WTC11 (cell line): ENCODE measurements around the gene NFIA. TPM values are rescaled to one million over a fixed set of nuclear protein-coding genes. Genes with fewer than 3 reads are reported as not detected.

Experiments
- ATAC-seq: fragments of 200-7000 bp; cut with Tn5 transposase; 2 replicates; pipeline ENCODE4 v1.10.0; 2021; ENCODE audit warnings: mild to moderate bottlenecking, moderate library complexity
- CTCF ChIA-PET: fragments of 300-600 bp; sonication (Branson Sonifier 250); formaldehyde crosslinking; loops from one replicate; lab custom pipeline; 2021; ENCODE audit warnings: antibody characterized with exemption; lab: Charles Lee
- POLR2A ChIA-PET: fragments of 350-600 bp; sonication (Branson Sonifier 250); formaldehyde crosslinking; loops from one replicate; lab custom pipeline; 2021; ENCODE audit warnings: antibody characterized with exemption; lab: Charles Lee
- DNase-seq: peaks from one replicate; pipeline ENCODE4 v3.0.0; 2021; ENCODE audit warnings: low spot score
- H3K27ac Mint-ChIP-seq: 2 replicates; pipeline ENCODE4 v1.8.0; 2021; ENCODE audit warnings: mixed read lengths
- H3K27me3 Mint-ChIP-seq: 2 replicates; pipeline ENCODE4 v1.8.0; 2021; ENCODE audit warnings: low read depth, mild to moderate bottlenecking, moderate library complexity, mixed read lengths
- H3K36me3 Mint-ChIP-seq: 2 replicates; pipeline ENCODE4 v1.8.0; 2021; ENCODE audit warnings: mixed read lengths
- H3K4me1 Mint-ChIP-seq: 2 replicates; pipeline ENCODE4 v1.8.0; 2022; ENCODE audit warnings: mixed read lengths
- H3K4me3 Mint-ChIP-seq: 2 replicates; pipeline ENCODE4 v1.8.0; 2021; ENCODE audit warnings: mild to moderate bottlenecking, moderate library complexity, mixed read lengths
- H3K9me3 Mint-ChIP-seq: 2 replicates; pipeline ENCODE4 v1.8.0; 2021; ENCODE audit warnings: mixed read lengths
- AFF4 ChIP-seq: sonication (generic); formaldehyde crosslinking; IDR thresholded peaks from 2 replicates; pipeline ENCODE4 v1.8.1; 2023; ENCODE audit warnings: mild to moderate bottlenecking, missing genetic modification reagents, borderline replicate concordance
- EMX1 ChIP-seq: fragments of 250-450 bp; sonication (Bioruptor Pico); IDR thresholded peaks from 2 replicates; pipeline ENCODE4 v1.8.0; 2021; ENCODE audit warnings: mild to moderate bottlenecking
- ETV6 ChIP-seq: sonication (generic); formaldehyde crosslinking; IDR thresholded peaks from 2 replicates; pipeline ENCODE4 v1.8.1; 2022; ENCODE audit warnings: mild to moderate bottlenecking, missing genetic modification reagents
- GABPB1 ChIP-seq: sonication (generic); formaldehyde crosslinking; IDR thresholded peaks from 2 replicates; pipeline ENCODE4 v1.8.1; 2023; ENCODE audit warnings: mild to moderate bottlenecking, missing genetic modification reagents
- OVOL2 ChIP-seq: fragments of 250-450 bp; sonication (Bioruptor Pico); IDR thresholded peaks from 2 replicates; pipeline ENCODE4 v1.9.0; 2021; ENCODE audit warnings: mild to moderate bottlenecking, borderline replicate concordance
- RORB ChIP-seq: fragments of 250-450 bp; sonication (Bioruptor Pico); IDR thresholded peaks from 2 replicates; pipeline ENCODE4 v1.9.0; 2021; ENCODE audit warnings: mild to moderate bottlenecking
- TEAD1 ChIP-seq: sonication (generic); formaldehyde crosslinking; IDR thresholded peaks from 2 replicates; pipeline ENCODE4 v1.8.0; 2022; ENCODE audit warnings: mild to moderate bottlenecking, missing genetic modification reagents
- ZBTB21 ChIP-seq: sonication (generic); formaldehyde crosslinking; IDR thresholded peaks from 2 replicates; pipeline ENCODE4 v1.8.1; 2023; ENCODE audit warnings: mild to moderate bottlenecking, missing genetic modification reagents, borderline replicate concordance
- ZNF281 ChIP-seq: sonication (generic); formaldehyde crosslinking; IDR thresholded peaks from 2 replicates; pipeline ENCODE4 v1.8.0; 2023; ENCODE audit warnings: mild to moderate bottlenecking, missing genetic modification reagents
- ZNF317 ChIP-seq: sonication (generic); formaldehyde crosslinking; IDR thresholded peaks from 2 replicates; pipeline ENCODE4 v1.8.1; 2023; ENCODE audit warnings: low read depth, mild to moderate bottlenecking, moderate library complexity, missing genetic modification reagents, borderline replicate concordance
- ZNF512 ChIP-seq: sonication (generic); formaldehyde crosslinking; IDR thresholded peaks from 2 replicates; pipeline ENCODE4 v1.8.1; 2022; ENCODE audit warnings: missing genetic modification reagents, borderline replicate concordance
- total RNA-seq: library from RNA; stranded (reverse); gene quantifications from 3 replicates; pipeline ENCODE4 v1.2.3, GENCODE V29; 2021

The NFIA gene
- total RNA-seq, 1 experiment from 2014 or later: 16.7 TPM

GRCh38 chr1:61140778-61141177 is 58.4 kb downstream of the NFIA start (continued):
- TF ChIP-seq ZNF281 (CRISPR knock-in tag): no peak

GRCh38 chr1:61141288-61142042 is 59.1 kb downstream of the NFIA start:
- CTCF ChIA-PET: interaction anchor here (1.8 kb wide), 1 partner anchor 22 kb away, joined by 4 read pairs; no protein-coding TSS in a partner anchor
- no peaks in the 10 kb centered on the region; the same call in 1 of the 2 replicates for H3K27me3 Mint-ChIP-seq
- no peak overlapping the region for H3K4me3 Mint-ChIP-seq
- H3K27ac Mint-ChIP-seq: peak overlapping the region; percentile 17
- TF ChIP-seq EMX1 (CRISPR knock-in tag) (no peak), GABPB1 (peak; percentile 36; the same call in 1 of the 2 replicates), TEAD1 (no peak), ZBTB21 (no peak), RORB (no peak), ETV6 (CRISPR knock-in tag) (no peak)
- no peak; the same call in 1 of the 2 replicates for ATAC-seq
- H3K36me3 Mint-ChIP-seq: no peaks in the 10 kb centered on the region
- no peak for DNase-seq
- H3K4me1 Mint-ChIP-seq: peaks cover 64% of the 10 kb centered on the region
- POLR2A ChIA-PET: interaction anchor here (0.7 kb wide), 1 partner anchor 63 kb away, joined by 13 read pairs; no protein-coding TSS in a partner anchor
- no peaks in the 10 kb centered on the region for H3K9me3 Mint-ChIP-seq

GRCh38 chr1:61142043-61142440 is 59.7 kb downstream of the NFIA start:
- H3K27me3 Mint-ChIP-seq: no peaks in the 10 kb centered on the region; the same call in 1 of the 2 replicates
- ATAC-seq: no peak
- CTCF ChIA-PET: no interaction called here
- TF ChIP-seq AFF4 (CRISPR knock-in tag): no peak
- TF ChIP-seq ZNF512 (CRISPR knock-in tag): no peak
- no peak for TF ChIP-seq ZNF317 (CRISPR knock-in tag)
- TF ChIP-seq OVOL2 (CRISPR knock-in tag): no peak
- TF ChIP-seq, all 79 proteins: peak for 0
- Mint-ChIP-seq H3K4me1 (peaks cover 62% of the 10 kb centered on the region), H3K9me3 (no peaks in the 10 kb centered on the region), H3K4me3 (no peak overlapping the region), H3K36me3 (no peaks in the 10 kb centered on the region), H3K27ac (no peak overlapping the region; the same call in 1 of the 2 replicates)
- POLR2A ChIA-PET: no interaction called here
- no peak for DNase-seq
